ENCODE data around the gene RSRP1. TPM values are rescaled to one million over a fixed set of nuclear protein-coding genes. Genes with fewer than 3 reads are reported as not detected.
A peak's percentile ranks its signal among the peaks of the same experiment; 100 is the strongest.

Gene RSRP1
- total and polyA plus RNA-seq, 7 experiments from 2014 or later, result 52.9 to 449 (median 313) TPM

GRCh38 chr1:25257196-25257595 is 9.9 kb upstream of the RSRP1 start:
- DNase-seq, result no peak
- no peaks in the 10 kb centered on the region for H3K9me3 ChIP-seq (ENCODE audit: control insufficient read depth in 2 of 3, low read length in 3 of 3)
- ChIA-PET CTCF (interaction anchor here (0.7 to 0.8 kb wide), 2 partner anchors 86 to 1485 kb away, joined by 3 to 4 read pairs; no protein-coding TSS in a partner anchor), POLR2A (interaction anchor here (0.6 to 4.1 kb wide), 3 partner anchors 10 to 874 kb away, joined by 4 to 23 read pairs (median 6); partner anchors contain the start of gene RSRP1)
- ATAC-seq, result no peak
- no peaks in the 10 kb centered on the region for H3K27me3 ChIP-seq (ENCODE audit: control insufficient read depth in 2 of 2, insufficient read depth in 2 of 2, low read length in 2 of 2)
- intact Hi-C loops (cut with micrococcal nuclease), result no loop called here
- no peak overlapping the region for H3K27ac Mint-ChIP-seq
- no peak overlapping the region for H3K27ac ChIP-seq (ENCODE audit: low read depth, low read length)
- no peaks in the 10 kb centered on the region for H3K4me1 ChIP-seq (ENCODE audit: control insufficient read depth in 2 of 2, insufficient read depth in 2 of 2, low read length in 2 of 2)
- H3K4me3 Mint-ChIP-seq, result no peak overlapping the region
- H3K9me3 Mint-ChIP-seq, result no peaks in the 10 kb centered on the region
- peaks cover 0 to 2% (median 1%) of the 10 kb centered on the region in 5 donors for H3K36me3 Mint-ChIP-seq
- no peaks in the 10 kb centered on the region for H3K27me3 Mint-ChIP-seq
- H3K4me3 ChIP-seq (ENCODE audit: low read length), result no peak overlapping the region
- no peaks in the 10 kb centered on the region for H3K36me3 ChIP-seq (ENCODE audit: control insufficient read depth in 2 of 3, insufficient read depth in 3 of 3, low read length in 3 of 3)
- H3K4me1 Mint-ChIP-seq, result peaks cover 0 to 25% (median 21%) of the 10 kb centered on the region in 7 donors

DNA sequence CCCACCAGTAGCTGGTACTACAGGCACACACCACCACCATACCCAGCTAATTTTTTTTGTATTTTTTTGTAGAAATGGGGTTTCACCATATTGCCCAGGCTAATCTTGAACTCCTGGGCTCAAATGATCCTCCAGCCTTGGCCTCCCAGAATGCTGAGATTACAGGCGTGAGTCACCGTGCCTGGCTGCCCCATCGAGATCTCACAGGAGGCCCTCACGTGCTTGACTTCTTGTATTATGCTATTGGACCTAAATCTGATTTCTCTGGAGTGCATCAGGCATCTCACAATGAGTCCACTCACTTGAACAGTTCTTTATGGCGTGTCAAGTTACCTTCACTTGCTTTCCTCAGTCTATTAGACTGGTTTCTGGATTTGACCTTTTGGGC is 9.3 kb upstream of the RSRP1 start:
- H3K9me3 ChIP-seq (ENCODE audit: control insufficient read depth in 2 of 3, low read length in 3 of 3), result no peaks in the 10 kb centered on the region
- no peaks in the 10 kb centered on the region for H3K9me3 Mint-ChIP-seq
- intact Hi-C loops (cut with micrococcal nuclease), result no loop called here
- no peak overlapping the region for H3K4me3 ChIP-seq (ENCODE audit: low read length)
- DNase-seq (no peak), ATAC-seq (no peak)
- H3K4me3 Mint-ChIP-seq, result no peak overlapping the region
- no peaks in the 10 kb centered on the region for H3K36me3 ChIP-seq (ENCODE audit: control insufficient read depth in 2 of 3, insufficient read depth in 3 of 3, low read length in 3 of 3)
- ChIA-PET CTCF (interaction anchor here (0.8 kb wide), 1 partner anchor 1485 kb away, joined by 4 read pairs; no protein-coding TSS in a partner anchor), POLR2A (interaction anchor here (0.6 to 4.1 kb wide), 2 partner anchors 9 to 726 kb away, joined by 3 to 23 read pairs; partner anchors contain the start of gene RSRP1)
- H3K27me3 Mint-ChIP-seq, result no peaks in the 10 kb centered on the region
- H3K27ac ChIP-seq (ENCODE audit: low read depth, low read length), result no peak overlapping the region
- peaks cover 0 to 22% (median 19%) of the 10 kb centered on the region in 7 donors for H3K4me1 Mint-ChIP-seq
- H3K4me1 ChIP-seq (ENCODE audit: control insufficient read depth in 2 of 2, insufficient read depth in 2 of 2, low read length in 2 of 2), result no peaks in the 10 kb centered on the region
- H3K27ac Mint-ChIP-seq, result peak overlapping the region in 3 of 9 donors; percentile 5 to 36 (median 28)
- no peaks in the 10 kb centered on the region for H3K27me3 ChIP-seq (ENCODE audit: control insufficient read depth in 2 of 2, insufficient read depth in 2 of 2, low read length in 2 of 2)
- peaks cover 0 to 4% (median 0%) of the 10 kb centered on the region in 5 donors for H3K36me3 Mint-ChIP-seq

- Mint-ChIP-seq H3K9me3 (no peaks in the 10 kb centered on the region), H3K4me1 (peaks cover 0 to 21% (median 17%) of the 10 kb centered on the region in 7 donors), H3K27ac (peak overlapping the region in 2 of 9 donors; percentile 36 to 52), H3K36me3 (peaks cover 0 to 4% (median 0%) of the 10 kb centered on the region in 5 donors), H3K4me3 (no peak overlapping the region), H3K27me3 (no peaks in the 10 kb centered on the region)
- intact Hi-C loops (cut with micrococcal nuclease), result no loop called here
- Histone ChIP-seq H3K27ac (ENCODE audit: low read depth, low read length) (no peak overlapping the region), H3K27me3 (ENCODE audit: control insufficient read depth in 2 of 2, insufficient read depth in 2 of 2, low read length in 2 of 2) (no peaks in the 10 kb centered on the region), H3K9me3 (ENCODE audit: control insufficient read depth in 2 of 3, low read length in 3 of 3) (no peaks in the 10 kb centered on the region), H3K4me3 (ENCODE audit: low read length) (no peak overlapping the region), H3K4me1 (ENCODE audit: control insufficient read depth in 2 of 2, insufficient read depth in 2 of 2, low read length in 2 of 2) (no peaks in the 10 kb centered on the region), H3K36me3 (ENCODE audit: control insufficient read depth in 2 of 3, insufficient read depth in 3 of 3, low read length in 3 of 3) (no peaks in the 10 kb centered on the region)
- DNase-seq (no peak), ATAC-seq (no peak)
- ChIA-PET POLR2A (interaction anchor here (0.6 to 4.1 kb wide), 3 partner anchors 8 to 725 kb away, joined by 3 to 23 read pairs (median 4); partner anchors contain the start of gene RSRP1), CTCF (no interaction called here)
Measured at GRCh38 chr1:25255706-25256577, 8.7 kb upstream of the RSRP1 start.

GRCh38 chr1:25253911-25254310 is 6.7 kb upstream of the RSRP1 start:
- DNase-seq, result no peak
- POLR2A ChIA-PET, result interaction anchor here (0.6 to 1.2 kb wide), 2 partner anchors 21 to 758 kb away, joined by 3 to 6 read pairs; partner anchors contain the start of gene SYF2
- no peaks in the 10 kb centered on the region for H3K36me3 ChIP-seq (ENCODE audit: control insufficient read depth in 2 of 3, insufficient read depth in 3 of 3, low read length in 3 of 3)

GRCh38 chr1:25247829-25248754 is 838 bp upstream of the RSRP1 start:
- Mint-ChIP-seq H3K27ac (peak overlapping the region; percentile 46 to 100 (median 99)), H3K4me1 (peaks cover 28 to 56% (median 43%) of the 10 kb centered on the region in 7 donors), H3K36me3 (peaks cover 3 to 37% (median 32%) of the 10 kb centered on the region in 5 donors), H3K4me3 (peak overlapping the region; percentile 96 to 99 (median 97)), H3K9me3 (peaks cover 0 to 10% (median 0%) of the 10 kb centered on the region in 11 donors), H3K27me3 (peaks cover 0 to 8% (median 0%) of the 10 kb centered on the region in 5 donors)
- Histone ChIP-seq H3K9me3 (ENCODE audit: control insufficient read depth in 2 of 3, low read length in 3 of 3) (no peaks in the 10 kb centered on the region), H3K4me1 (ENCODE audit: control insufficient read depth in 2 of 2, insufficient read depth in 2 of 2, low read length in 2 of 2) (peaks cover 30 to 35% of the 10 kb centered on the region in 2 donors), H3K27ac (ENCODE audit: low read depth, low read length) (peak overlapping the region; percentile 98), H3K4me3 (ENCODE audit: low read length) (peak overlapping the region; percentile 94), H3K36me3 (ENCODE audit: control insufficient read depth in 2 of 3, insufficient read depth in 3 of 3, low read length in 3 of 3) (peaks cover 19 to 40% (median 28%) of the 10 kb centered on the region in 3 experiments), H3K27me3 (ENCODE audit: control insufficient read depth in 2 of 2, insufficient read depth in 2 of 2, low read length in 2 of 2) (no peaks in the 10 kb centered on the region)
- intact Hi-C loops (cut with micrococcal nuclease), result loop anchor here (1.0 to 10.0 kb wide), 14 partner anchors 9 to 1674 kb away; partner anchors contain the start of genes CLIC4 (in 2 of the 2), SYF2 (in 2 of the 2), TMEM50A (in 2 of the 2) and MTFR1L (in 1 of the 2)
- CTCF ChIA-PET, result no interaction called here
- DNase-seq, result no peak
- POLR2A ChIA-PET, result interaction anchor here (0.6 to 10.7 kb wide), 24 partner anchors 9 to 1089 kb away, joined by 3 to 182 read pairs (median 5); partner anchors contain the start of genes AUNIP, CLIC4, PAQR7 and SYF2
- no peak for ATAC-seq

More at GRCh38 chr1:25253911-25254310, 6.7 kb upstream of the RSRP1 start:
- intact Hi-C loops (cut with micrococcal nuclease), result no loop called here
- Mint-ChIP-seq H3K4me1 (peaks cover 0 to 16% (median 5%) of the 10 kb centered on the region in 7 donors), H3K27ac (peak overlapping the region in 1 of 9 donors; percentile 9), H3K36me3 (peaks cover 0 to 4% (median 0%) of the 10 kb centered on the region in 5 donors), H3K27me3 (no peaks in the 10 kb centered on the region), H3K4me3 (no peak overlapping the region), H3K9me3 (no peaks in the 10 kb centered on the region)
- Histone ChIP-seq H3K4me1 (ENCODE audit: control insufficient read depth in 2 of 2, insufficient read depth in 2 of 2, low read length in 2 of 2) (no peaks in the 10 kb centered on the region), H3K27me3 (ENCODE audit: control insufficient read depth in 2 of 2, insufficient read depth in 2 of 2, low read length in 2 of 2) (no peaks in the 10 kb centered on the region), H3K9me3 (ENCODE audit: control insufficient read depth in 2 of 3, low read length in 3 of 3) (no peaks in the 10 kb centered on the region), H3K4me3 (ENCODE audit: low read length) (no peak overlapping the region), H3K27ac (ENCODE audit: low read depth, low read length) (no peak overlapping the region)
- no peak for ATAC-seq
- CTCF ChIA-PET, result no interaction called here
